ENCODE data around the gene PTGR3.

The PTGR3 gene

DNA sequence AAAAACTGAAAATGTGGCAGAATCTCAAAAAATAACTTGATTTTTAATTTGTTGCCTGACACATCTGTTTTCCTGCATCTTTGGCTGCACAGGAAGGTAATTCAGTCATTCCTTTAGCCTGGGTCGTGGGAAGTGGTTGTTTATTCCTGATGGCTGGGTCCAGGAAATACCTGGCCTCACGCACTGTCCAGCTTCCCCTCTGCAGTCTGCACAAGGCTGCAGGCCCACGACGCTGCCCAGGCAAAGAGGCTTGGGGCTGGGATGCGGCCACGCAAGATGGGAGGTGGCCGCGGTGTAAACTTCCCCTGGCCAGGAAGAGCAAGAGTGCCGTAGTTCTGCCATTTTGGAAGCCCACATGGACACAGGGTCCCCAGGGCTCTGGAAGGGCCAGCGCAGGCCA is 29.8 kb upstream of the PTGR3 start:
- no peak for FAIRE-seq
- no peak for DNase-seq (ENCODE audit: extremely low spot score, insufficient read length, low read depth)

GRCh38 chr18:75238100-75238499 is 29.2 kb upstream of the PTGR3 start:
- FAIRE-seq (no peak), DNase-seq (ENCODE audit: extremely low spot score, insufficient read length, low read depth) (no peak)

GRCh38 chr18:75235896-75236295 is 27.0 kb upstream of the PTGR3 start:
- FAIRE-seq: no peak
- no peak for DNase-seq (ENCODE audit: extremely low spot score, insufficient read length, low read depth)

DNA sequence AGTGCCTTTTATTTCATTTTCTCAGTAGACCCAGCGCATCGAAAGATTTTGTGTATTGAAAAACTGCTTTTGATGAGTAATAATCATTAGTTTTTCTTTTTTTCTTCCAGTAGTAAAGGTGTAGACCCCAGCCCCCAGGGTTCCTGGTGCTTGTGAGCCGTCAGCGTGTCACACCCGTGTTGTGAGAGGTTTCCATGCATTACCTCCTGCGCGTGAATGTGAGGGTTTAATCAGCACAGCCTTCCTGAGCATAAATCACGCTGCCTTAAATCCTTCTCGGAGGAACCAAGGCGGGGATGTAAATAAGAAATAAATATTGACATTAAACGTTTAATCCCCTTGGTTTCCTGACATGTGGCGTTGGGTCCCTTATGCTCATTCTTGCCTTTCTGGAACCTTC is 26.0 kb upstream of the PTGR3 start:
- DNase-seq (ENCODE audit: extremely low spot score, insufficient read length, low read depth) (no peak), FAIRE-seq (no peak)

DNA sequence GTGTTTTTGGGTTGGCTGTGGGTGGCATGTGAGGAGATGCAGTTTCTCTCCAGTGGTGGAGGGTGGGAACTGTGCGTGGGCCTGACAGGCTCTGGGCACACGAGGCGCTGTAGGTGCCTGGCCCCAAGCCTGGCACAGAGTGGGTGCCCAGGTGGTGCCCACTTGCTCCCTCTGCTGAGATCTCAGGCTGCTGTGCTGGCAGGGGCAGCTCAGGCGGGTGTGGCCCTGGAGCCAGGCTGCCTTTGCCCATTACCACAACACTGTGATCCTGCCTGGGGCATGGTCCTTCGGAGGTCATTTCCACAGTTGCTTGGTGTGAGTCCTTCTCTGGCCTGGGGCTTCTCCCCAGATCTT is 22.1 kb upstream of the PTGR3 start:
- no peak for DNase-seq (ENCODE audit: extremely low spot score, insufficient read length, low read depth)
- FAIRE-seq: no peak

GRCh38 chr18:75230163-75231052 is 21.5 kb upstream of the PTGR3 start:
- no peak for FAIRE-seq
- DNase-seq (ENCODE audit: extremely low spot score, insufficient read length, low read depth): no peak

GRCh38 chr18:75229437-75229836 is 20.5 kb upstream of the PTGR3 start:
- DNase-seq (ENCODE audit: extremely low spot score, insufficient read length, low read depth) (no peak), FAIRE-seq (no peak)

- DNase-seq (ENCODE audit: extremely low spot score, insufficient read length, low read depth) (no peak), FAIRE-seq (no peak)
Observed at GRCh38 chr18:75228967-75229366, 20.0 kb upstream of the PTGR3 start.

- DNase-seq (ENCODE audit: extremely low spot score, insufficient read length, low read depth): no peak
- no peak for FAIRE-seq
Observed at GRCh38 chr18:75227535-75228296, 18.8 kb upstream of the PTGR3 start.

DNA sequence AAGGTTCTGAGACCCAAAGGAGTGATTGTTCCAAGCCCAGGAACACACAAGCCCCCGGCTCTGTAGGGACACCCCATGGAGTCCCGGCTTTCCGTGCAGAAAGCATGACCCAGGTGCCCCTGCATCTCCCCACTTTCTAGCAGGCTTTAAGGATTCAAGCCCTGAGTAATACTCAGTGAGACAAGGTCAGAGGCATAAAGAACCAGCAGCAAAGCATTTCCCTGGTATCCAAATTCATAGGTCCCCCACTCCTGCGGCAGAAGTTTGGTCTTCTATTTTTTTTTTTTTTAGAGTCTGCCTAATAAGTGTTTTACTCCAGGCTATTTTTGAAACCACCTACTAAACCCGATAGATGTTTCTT is 18.0 kb upstream of the PTGR3 start:
- no peak for DNase-seq (ENCODE audit: extremely low spot score, insufficient read length, low read depth)

DNA sequence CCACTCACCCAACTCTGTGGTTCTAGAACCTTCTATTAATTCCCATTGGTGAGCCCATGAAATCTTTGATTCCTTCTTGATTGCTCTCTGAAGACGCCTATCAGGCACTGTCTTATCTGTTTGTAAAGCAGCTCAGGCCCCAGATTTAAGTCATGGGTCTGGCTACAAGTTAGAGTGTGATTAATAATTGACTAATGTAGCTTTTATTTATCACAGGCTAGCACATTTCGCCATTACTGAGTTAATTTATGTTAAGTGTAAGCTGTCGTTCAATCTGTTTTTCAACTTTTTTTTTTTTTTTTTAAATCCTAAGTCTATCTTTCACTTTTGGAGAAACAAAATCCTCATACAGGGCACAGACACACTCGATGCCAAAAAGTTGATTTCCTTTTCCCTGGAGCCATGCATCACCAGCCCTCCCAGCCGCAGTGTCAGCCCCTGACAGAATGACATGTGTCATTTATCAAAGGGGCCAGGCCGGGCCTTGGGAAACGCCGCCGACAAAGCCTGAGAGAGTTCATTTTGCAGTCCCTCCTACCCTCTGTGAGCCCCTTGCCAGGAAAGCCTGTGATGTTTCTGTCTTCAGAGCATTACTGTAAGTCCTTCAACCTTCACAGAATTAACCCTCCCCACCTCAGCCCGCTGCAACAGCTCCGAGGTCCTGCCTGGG is 17.5 kb upstream of the PTGR3 start:
- DNase-seq (ENCODE audit: extremely low spot score, insufficient read length, low read depth): no peak
- FAIRE-seq: no peak

More for the DNA sequence above, 18.0 kb upstream of the PTGR3 start:
- FAIRE-seq: no peak

DNA sequence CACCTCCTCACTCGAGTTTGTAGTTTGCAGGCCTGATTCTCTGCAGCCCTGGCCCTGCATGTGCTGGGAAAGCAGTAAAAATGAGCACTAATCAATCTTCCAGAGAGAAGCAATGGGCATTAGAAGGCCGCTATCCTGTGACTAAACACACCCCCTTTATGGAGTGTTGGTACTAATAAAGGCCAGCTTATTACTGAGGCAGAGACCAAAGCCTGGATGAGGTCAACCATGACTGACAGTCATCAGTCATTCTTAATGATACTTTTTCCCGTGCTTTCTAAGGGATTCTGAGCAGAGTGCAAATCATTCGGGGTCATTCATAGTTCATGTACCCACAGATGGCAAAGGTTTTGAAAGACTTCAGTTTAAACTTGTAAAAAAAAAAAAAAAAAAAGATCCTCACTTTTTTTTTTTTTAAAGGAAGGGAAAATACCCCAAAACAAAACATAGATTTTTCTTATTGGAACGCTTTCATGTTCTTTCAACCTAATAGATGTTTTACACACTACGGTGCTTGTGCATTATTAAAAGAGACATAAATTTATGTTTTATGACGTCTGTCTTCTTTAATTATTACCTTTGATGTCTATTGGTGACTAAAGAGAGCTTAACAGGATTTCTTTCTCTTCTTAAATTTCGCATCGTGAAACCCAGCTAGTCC is 14.9 kb upstream of the PTGR3 start:
- no peak for DNase-seq (ENCODE audit: extremely low spot score, insufficient read length, low read depth)
- no peak for FAIRE-seq

- no peak for DNase-seq (ENCODE audit: extremely low spot score, insufficient read length, low read depth)
- no peak for FAIRE-seq
Observed at GRCh38 chr18:75222407-75222806, 13.5 kb upstream of the PTGR3 start.

GRCh38 chr18:75221897-75222296 is 13.0 kb upstream of the PTGR3 start:
- FAIRE-seq (no peak), DNase-seq (ENCODE audit: extremely low spot score, insufficient read length, low read depth) (no peak)

DNA sequence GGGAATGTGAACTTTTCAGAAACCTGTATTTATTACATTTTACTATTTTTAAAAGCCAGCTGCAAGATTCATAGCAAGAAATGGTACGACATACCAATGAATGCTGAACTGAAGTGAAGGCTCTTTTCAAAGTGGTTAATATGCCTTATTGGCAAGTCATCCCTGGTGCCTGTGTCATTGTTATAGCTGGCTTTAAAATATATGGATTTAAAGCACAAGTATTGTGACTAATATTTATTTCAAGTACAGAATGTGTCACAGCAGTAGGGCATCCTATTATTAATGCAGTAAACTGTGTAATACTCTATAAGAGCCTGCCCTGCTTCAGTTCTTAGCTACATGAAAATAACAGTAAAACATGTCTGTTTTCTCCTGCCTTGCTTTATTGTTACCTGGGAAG is 12.5 kb upstream of the PTGR3 start:
- DNase-seq (ENCODE audit: extremely low spot score, insufficient read length, low read depth): no peak
- FAIRE-seq: no peak

DNA sequence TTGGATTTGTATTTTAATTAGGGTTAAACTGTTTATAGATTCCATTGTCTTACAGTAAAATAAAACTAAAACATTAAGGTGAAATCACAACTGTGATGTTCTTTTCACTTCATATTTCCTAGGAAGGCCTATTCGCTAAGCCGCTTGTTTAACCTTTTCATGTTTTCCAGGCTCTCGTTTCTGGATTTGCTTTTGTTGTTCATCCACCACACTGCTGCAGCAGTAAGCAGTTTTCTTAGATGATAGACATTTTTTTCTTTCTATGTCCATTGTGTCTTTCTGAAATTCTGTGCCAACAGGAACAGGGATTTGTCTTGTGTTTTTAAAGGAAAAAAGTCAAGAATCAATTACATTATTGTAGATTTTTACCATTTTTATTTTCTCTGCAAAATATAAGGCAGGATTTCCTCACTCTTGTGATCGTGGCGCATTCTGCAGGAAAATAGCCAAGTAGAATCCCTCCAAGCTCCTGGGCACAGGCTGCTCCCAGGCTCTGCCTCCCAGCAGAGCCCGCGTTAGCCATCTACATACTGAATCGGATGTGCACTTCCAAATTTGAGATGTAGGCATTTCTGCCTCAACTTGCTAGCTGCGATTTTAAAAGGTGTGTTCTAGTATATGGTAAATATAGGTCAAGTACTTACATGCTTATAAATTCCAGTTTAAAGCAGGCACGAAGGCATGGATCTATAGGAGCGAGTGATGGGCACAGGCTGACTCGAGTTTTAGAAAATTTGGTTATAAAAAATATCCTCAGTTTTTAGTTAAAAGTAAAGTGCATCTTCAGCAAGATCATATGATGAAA is 11.8 kb upstream of the PTGR3 start:
- DNase-seq (ENCODE audit: extremely low spot score, insufficient read length, low read depth): no peak
- FAIRE-seq: no peak

DNA sequence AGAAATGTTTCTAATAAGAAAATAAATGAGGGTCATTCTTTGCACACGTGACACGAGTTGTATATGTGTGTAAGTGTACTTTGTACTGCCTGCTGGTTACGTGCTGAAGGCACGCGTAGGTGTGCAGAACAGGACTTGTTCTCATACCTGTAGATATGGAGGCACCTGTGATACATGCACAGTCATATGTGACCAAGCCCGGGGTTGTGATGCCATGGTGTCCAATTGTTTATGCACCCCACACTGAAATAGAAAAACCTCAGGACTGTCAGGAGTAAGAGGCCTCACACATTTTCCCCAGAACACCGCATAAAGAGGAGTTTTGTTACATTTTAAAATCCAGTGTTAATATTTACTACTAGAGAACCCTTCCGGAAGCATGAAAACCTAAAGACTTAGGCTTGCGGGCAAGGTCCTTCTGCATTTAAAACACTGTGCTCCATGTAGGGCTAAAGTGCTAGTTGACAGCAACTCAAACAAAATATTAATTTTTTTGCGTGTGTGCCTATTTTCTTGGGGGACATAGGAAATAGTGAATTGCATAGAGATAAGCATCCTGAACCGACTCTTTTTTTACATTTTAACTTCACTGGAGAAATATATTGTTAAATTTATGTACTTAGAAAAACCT is 10.9 kb upstream of the PTGR3 start:
- FAIRE-seq (no peak), DNase-seq (ENCODE audit: extremely low spot score, insufficient read length, low read depth) (no peak)

DNA sequence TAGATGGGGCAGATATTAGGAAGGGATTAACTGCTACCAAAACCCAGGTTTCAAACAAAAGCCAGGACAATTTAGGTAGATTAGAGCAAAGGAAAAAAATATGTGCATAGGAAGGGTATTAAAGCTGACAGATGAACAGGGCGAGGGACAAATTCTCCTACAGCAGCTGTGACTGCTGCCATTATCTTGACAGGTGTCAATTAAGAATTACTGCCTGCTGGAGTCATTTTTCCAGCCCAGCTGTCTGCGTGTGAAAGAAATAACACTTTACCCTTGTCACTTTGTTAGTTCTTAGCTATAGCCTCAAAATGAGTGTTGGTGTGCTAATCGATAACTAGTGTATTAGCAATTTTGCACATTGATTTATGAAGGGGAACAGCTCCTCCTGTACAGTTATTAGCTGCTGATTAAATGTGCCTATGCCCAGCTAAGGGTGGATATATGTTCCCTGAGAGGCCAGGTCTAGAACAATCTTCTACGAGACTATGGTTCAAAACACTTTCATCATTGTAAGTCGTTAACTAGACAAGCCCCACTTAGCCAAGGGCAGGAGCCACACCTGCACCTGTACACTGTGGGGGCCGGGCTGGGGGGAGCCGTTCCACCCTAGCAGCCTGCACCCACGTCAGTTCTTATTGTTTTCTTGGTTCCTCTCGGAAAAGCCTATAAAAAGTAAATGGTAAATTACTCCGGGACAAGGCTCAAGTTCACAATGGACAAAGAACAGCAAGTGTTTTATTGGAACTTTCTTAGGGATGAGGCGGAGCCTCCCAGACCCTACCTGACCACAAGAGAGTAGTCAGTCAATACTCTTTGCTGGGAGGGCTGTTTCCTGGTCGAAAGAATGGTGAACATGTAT is 9.4 kb upstream of the PTGR3 start:
- FAIRE-seq (no peak), DNase-seq (ENCODE audit: extremely low spot score, insufficient read length, low read depth) (no peak)
